HepG2 (cell line): ENCODE measurements around the gene SLC35B1. TPM values are rescaled to one million over a fixed set of nuclear protein-coding genes. Genes with fewer than 3 reads are reported as not detected.
"Not testable (repeated sequence)": the region's sequence is repeated elsewhere in the genome, so short reads cannot be mapped to it uniquely, and the experiment has no call there.

Experiments used
- ATAC-seq: fragments of 200-7000 bp; cut with Tn5 transposase; 3 replicates; pipeline ENCODE4 v1.9.1; 2020; ENCODE audit warnings: mild to moderate bottlenecking, moderate library complexity
- BruUV-seq: library from RNA; stranded (reverse); fragments of 400-500 nt; replicated peaks from 2 replicates; lab custom pipeline; 2021; lab: Mats Ljungman, UMichigan
- CTCF ChIA-PET: fragments of 300-600 bp; formaldehyde crosslinking; extraction: SDS; loops from one replicate; lab custom pipeline; 2021; ENCODE audit warnings: low total read pairs, inconsistent platforms, low intra/inter-chr PET ratio; lab: Yijun Ruan, JAX
- POLR2A ChIA-PET: fragments of 350-600 bp; sonication (Branson Sonifier 250); formaldehyde crosslinking; loops from one replicate; lab custom pipeline; 2020; ENCODE audit warnings: antibody characterized with exemption, inconsistent platforms; lab: Yijun Ruan, JAX
- DNase-seq: peaks from one replicate; pipeline ENCODE4 v3.0.0-alpha.2; 2015; ENCODE audit warnings: low spot score
- FAIRE-seq: peaks from 3 replicates; lab custom pipeline; 2011; peaks lifted over from hg19 to GRCh38; lab: Jason Lieb, UNC
- H2AFZ ChIP-seq: one replicate; pipeline ENCODE4 v1.6.1; 2011; ENCODE audit warnings: low read length, inconsistent platforms
- H3K27ac ChIP-seq: fragments of 300-600 bp; 3 replicates; pipeline ENCODE4 v1.8.0; 2011; ENCODE audit warnings: mixed run types, mild to moderate bottlenecking, mixed read lengths, low read length, inconsistent platforms; ENCODE audit not compliant: insufficient read depth; ENCODE audit errors: extremely low read length
- H3K27me3 ChIP-seq, 2 experiments: fragments of 200-600 bp in 1 of 2; 2 replicates in 1 of 2; 3 replicates in 1 of 2; pipeline versions ENCODE4 v1.6.0 to v1.8.0; 2011; ENCODE audit warnings: low read length in 2 of 2, mild to moderate bottlenecking in 2 of 2, moderate library complexity in 2 of 2, inconsistent platforms in 1 of 2; ENCODE audit not compliant: insufficient read depth in 2 of 2, control insufficient read depth in 1 of 2
- H3K36me3 ChIP-seq, 2 experiments: fragments of 200-600 bp in 1 of 2; replicated peaks in 1 of 2; 2 replicates in 1 of 2; 3 replicates in 1 of 2; pipeline versions ENCODE4 v1.5.1 to v1.8.0; 2011; ENCODE audit warnings: low read length in 2 of 2, inconsistent platforms in 1 of 2; ENCODE audit not compliant: insufficient read depth in 2 of 2, control insufficient read depth in 1 of 2
- H3K4me1 ChIP-seq: 2 replicates; pipeline ENCODE4 v1.5.1; 2012; ENCODE audit warnings: low read length, inconsistent platforms; ENCODE audit not compliant: insufficient read depth
- H3K4me2 ChIP-seq: 2 replicates; pipeline ENCODE4 v1.6.0; 2011; ENCODE audit warnings: low read depth, low read length, inconsistent platforms
- H3K4me3 ChIP-seq, 3 experiments: fragments of 200-600 bp in 1 of 3; sonication (generic), shearing (Covaris generic) in 1 of 3; replicated peaks in 1 of 3; 2 replicates each; pipeline ENCODE4 v1.5.1; 2011 to 2016; ENCODE audit warnings: low read length in 3 of 3, inconsistent platforms in 2 of 3, low read depth in 2 of 3, mild to moderate bottlenecking in 2 of 3, control low read depth in 1 of 3, mixed read lengths in 1 of 3; ENCODE audit not compliant: insufficient read depth in 1 of 3
- H3K79me2 ChIP-seq: one replicate; pipeline ENCODE4 v1.6.1; 2011; ENCODE audit warnings: low read length, inconsistent platforms; ENCODE audit not compliant: insufficient read depth
- H3K9ac ChIP-seq: 2 replicates; pipeline ENCODE4 v1.6.0; 2011; ENCODE audit warnings: mild to moderate bottlenecking, low read depth, low read length, inconsistent platforms; ENCODE audit not compliant: insufficient read depth
- H3K9me3 ChIP-seq: 2 replicates; pipeline ENCODE4 v1.5.1; 2012; ENCODE audit warnings: mild to moderate bottlenecking, low read length
- H4K20me1 ChIP-seq: 2 replicates; pipeline ENCODE4 v1.6.0; 2011; ENCODE audit warnings: inconsistent platforms, mild to moderate bottlenecking, low read length, moderate library complexity; ENCODE audit not compliant: insufficient read depth
- ARNTL ChIP-seq: sonication (generic); formaldehyde crosslinking; IDR thresholded peaks from 2 replicates; pipeline ENCODE4 v1.4.0; 2020; ENCODE audit warnings: mild to moderate bottlenecking, missing genetic modification reagents
- FIP1L1 ChIP-seq: fragments of 200-400 bp; formaldehyde crosslinking; IDR thresholded peaks from 2 replicates; pipeline ENCODE4 v1.6.1; 2018; ENCODE audit warnings: low read depth, mild to moderate bottlenecking, low read length, moderate library complexity, borderline replicate concordance; ENCODE audit not compliant: insufficient read depth
- GZF1 ChIP-seq: sonication (generic); formaldehyde crosslinking; IDR thresholded peaks from 2 replicates; pipeline ENCODE4 v1.5.1; 2020; ENCODE audit warnings: mild to moderate bottlenecking, missing genetic modification reagents
- REL ChIP-seq: sonication (generic); formaldehyde crosslinking; conservative IDR thresholded peaks from 2 replicates; pipeline ENCODE4 v1.8.0; 2022; ENCODE audit warnings: mild to moderate bottlenecking, missing genetic modification reagents, moderate library complexity
- SKI ChIP-seq: fragments of 450-650 bp; IDR thresholded peaks from one replicate; pipeline ENCODE4 v1.6.1; 2018; ENCODE audit warnings: mild to moderate bottlenecking; ENCODE audit not compliant: partially characterized antibody
- ZNF562 ChIP-seq: sonication (generic); formaldehyde crosslinking; IDR thresholded peaks from 2 replicates; pipeline ENCODE4 v1.8.0; 2022; ENCODE audit warnings: missing genetic modification reagents, borderline replicate concordance
- ZNF781 ChIP-seq: sonication (generic); formaldehyde crosslinking; IDR thresholded peaks from 2 replicates; pipeline ENCODE4 v1.5.1; 2020; ENCODE audit warnings: borderline replicate concordance, mild to moderate bottlenecking, missing genetic modification reagents; ENCODE audit errors: not compliant biosample characterization
- WGBS: methylation state at CpG from one replicate; pipeline ENCODE4 v1.1.6; 2017; ENCODE audit warnings: low lambda C conversion rate; 5-methylcytosine and 5-hydroxymethylcytosine counted together
- in situ Hi-C: cut with HindIII; loops from 2 replicates; pipeline ENCODE4 v1.10.0; 2017; ENCODE audit warnings: low pct_unique_long_range_greater_than_20kb; ENCODE audit not compliant: extremely low pct_ligation_motif_present
- intact Hi-C: fragments of 100-400 bp; cut with micrococcal nuclease; formaldehyde crosslinking; loops from one replicate; pipeline ENCODE4 v1.10.0; 2022; ENCODE audit not compliant: unreplicated experiment
- polyA plus RNA-seq, 8 experiments: library from polyadenylated mRNA; depleted of rRNA in 3 of 8; stranded (reverse) in 7 of 8; unstranded in 1 of 8; fragments of >200 nt; fragmentation: Illumina TruSeq in 4 of 8; extraction: Trizol in 4 of 8; gene quantifications; 2 replicates each; pipeline versions ENCODE4 v1.2.1 to v1.2.3, GENCODE V29; 2011 to 2016; ENCODE audit warnings: low read depth in 4 of 8, missing spikeins in 1 of 8, mixed read lengths in 1 of 8; ENCODE audit not compliant: insufficient read depth in 1 of 8
- total RNA-seq, 5 experiments: library from RNA; depleted of rRNA; stranded (reverse); fragments of >200 nt; fragmentation: Illumina TruSeq; extraction: Trizol; gene quantifications; 2 replicates each; pipeline ENCODE4 v1.2.3, GENCODE V29; 2016; ENCODE audit warnings: low read depth in 1 of 5
- TF ChIP-seq, protein P1 (sequence below): sonication (generic); formaldehyde crosslinking; IDR thresholded peaks from 2 replicates; pipeline ENCODE4 v1.4.0; 2020; ENCODE audit warnings: mild to moderate bottlenecking, missing genetic modification reagents
- TF ChIP-seq, protein P2 (sequence below): sonication (generic); formaldehyde crosslinking; IDR thresholded peaks from 2 replicates; pipeline ENCODE4 v1.4.0; 2020; ENCODE audit warnings: mild to moderate bottlenecking, low read depth, missing genetic modification reagents

SLC35B1 gene
- total and polyA plus RNA-seq, 2 of the 13 experiments (the other 11 are each of a cell fraction or from before 2014, with no cell fraction given), result 99.6 to 113 TPM

DNA sequence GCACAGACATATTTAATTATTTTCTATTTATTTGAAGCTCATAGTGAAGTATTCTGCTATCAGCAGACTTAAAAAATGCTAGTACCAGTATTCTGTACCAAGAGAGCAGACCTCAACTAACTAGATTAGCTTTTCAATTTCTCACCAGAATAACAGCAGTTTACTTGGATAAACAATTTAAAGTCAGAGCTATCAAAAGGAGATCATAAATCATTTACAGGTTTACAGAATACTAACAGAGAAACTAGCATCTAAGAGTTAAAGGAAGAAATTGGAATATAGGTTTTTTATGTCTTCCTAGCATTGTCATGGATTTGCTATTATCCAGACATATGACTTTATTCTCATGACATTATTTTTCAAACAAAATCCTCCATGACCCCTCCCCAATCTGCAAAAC lies 33.3 kb downstream of the SLC35B1 start:
- H3K27ac ChIP-seq, result no peak overlapping the region
- in situ Hi-C loops (no loop called here), intact Hi-C loops (no loop called here)
- H3K4me2 ChIP-seq, result 0 out of 2 replicates have a peak overlapping the region, but pooled peaks have one; percentile 17
- no TSS peak for BruUV-seq
- H3K9ac ChIP-seq, result no peak overlapping the region
- H3K36me3 ChIP-seq, result peaks cover 0 to 11% of the 10 kb centered on the region in 2 experiments; a peak in 3 of 5 replicates
- TF ChIP-seq REL (no peak), ARNTL (CRISPR knock-in tag) (no peak), FIP1L1 (no peak), ZNF781 (no peak), SKI (no peak), ZNF562 (CRISPR knock-in tag) (no peak), GZF1 (CRISPR knock-in tag) (no peak)
- TF ChIP-seq, protein P1, sequence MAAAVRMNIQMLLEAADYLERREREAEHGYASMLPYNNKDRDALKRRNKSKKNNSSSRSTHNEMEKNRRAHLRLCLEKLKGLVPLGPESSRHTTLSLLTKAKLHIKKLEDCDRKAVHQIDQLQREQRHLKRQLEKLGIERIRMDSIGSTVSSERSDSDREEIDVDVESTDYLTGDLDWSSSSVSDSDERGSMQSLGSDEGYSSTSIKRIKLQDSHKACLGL, result no peak
- TF ChIP-seq, protein P2, sequence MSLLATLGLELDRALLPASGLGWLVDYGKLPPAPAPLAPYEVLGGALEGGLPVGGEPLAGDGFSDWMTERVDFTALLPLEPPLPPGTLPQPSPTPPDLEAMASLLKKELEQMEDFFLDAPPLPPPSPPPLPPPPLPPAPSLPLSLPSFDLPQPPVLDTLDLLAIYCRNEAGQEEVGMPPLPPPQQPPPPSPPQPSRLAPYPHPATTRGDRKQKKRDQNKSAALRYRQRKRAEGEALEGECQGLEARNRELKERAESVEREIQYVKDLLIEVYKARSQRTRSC, result no peak
- no peak for ATAC-seq
- H4K20me1 ChIP-seq, result peaks cover 11% of the 10 kb centered on the region; the same call in 1 of the 2 replicates
- no peak for DNase-seq
- FAIRE-seq, result no peak
- H3K27me3 ChIP-seq, result no peaks in the 10 kb centered on the region; a peak in 1 of 5 replicates
- H2AFZ ChIP-seq, result no peak overlapping the region
- H3K4me1 ChIP-seq, result peaks cover 26% of the 10 kb centered on the region
- H3K4me3 ChIP-seq, result no peak overlapping the region
- CTCF ChIA-PET, result no interaction called here
- no peaks in the 10 kb centered on the region for H3K9me3 ChIP-seq
- POLR2A ChIA-PET, result no interaction called here
- peaks cover 71% of the 10 kb centered on the region for H3K79me2 ChIP-seq

DNA sequence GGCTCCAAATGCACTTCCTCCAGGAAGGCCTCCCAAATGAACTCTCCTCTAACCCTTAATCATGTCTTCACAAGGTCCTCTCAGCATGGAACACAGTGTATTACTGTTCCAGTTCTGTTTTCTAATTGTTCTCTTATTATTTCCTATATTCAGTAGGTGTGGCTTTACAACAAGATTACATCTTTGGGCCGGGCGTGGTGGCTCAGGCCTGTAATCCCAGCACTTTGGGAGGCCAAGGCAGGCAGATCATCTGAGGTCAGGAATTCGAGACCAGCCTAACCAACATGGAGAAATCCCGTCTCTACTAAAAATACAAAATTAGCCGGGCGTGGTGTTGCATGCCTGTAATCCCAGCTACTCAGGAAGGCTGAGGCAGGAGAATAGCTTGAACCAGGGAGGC lies 34.1 kb downstream of the SLC35B1 start:
- H3K4me2 ChIP-seq, H3K4me3 ChIP-seq, intact Hi-C loops, CTCF ChIA-PET, H3K27me3 ChIP-seq, ATAC-seq, BruUV-seq, H3K9me3 ChIP-seq, H3K9ac ChIP-seq, H3K27ac ChIP-seq, POLR2A ChIA-PET, H2AFZ ChIP-seq, DNase-seq, in situ Hi-C loops, FAIRE-seq: not testable (repeated sequence)
- WGBS, result 97% methylated on average over 6 of the region's 6 CpGs
- H4K20me1 ChIP-seq, result peaks cover 11% of the 10 kb centered on the region; the same call in 1 of the 2 replicates
- H3K4me1 ChIP-seq, result peaks cover 26% of the 10 kb centered on the region
- peaks cover 0 to 11% of the 10 kb centered on the region in 2 experiments; a peak in 3 of 5 replicates for H3K36me3 ChIP-seq
- H3K79me2 ChIP-seq, result peaks cover 71% of the 10 kb centered on the region
